H9 (cell line): Measurements from ENCODE around the gene ZSWIM3. TPM values are rescaled to one million over a fixed set of nuclear protein-coding genes. Genes with fewer than 3 reads are reported as not detected.

Source experiments
- DNase-seq: peaks from one replicate; pipeline ENCODE4 v3.0.0-alpha.2; 2017
- H2AFZ ChIP-seq: one replicate; pipeline ENCODE4 v1.6.1; 2013; ENCODE audit warnings: mild to moderate bottlenecking, low read length, control low read depth, moderate library complexity
- H2AK5ac ChIP-seq: 2 replicates; pipeline ENCODE4 v1.6.1; 2013; ENCODE audit warnings: low read length, control low read depth, mixed read lengths; ENCODE audit not compliant: insufficient read length
- H2BK120ac ChIP-seq: one replicate; pipeline ENCODE4 v1.6.1; 2013; ENCODE audit warnings: low read depth, mild to moderate bottlenecking, low read length, control low read depth, inconsistent platforms; ENCODE audit not compliant: poor library complexity, severe bottlenecking
- H2BK12ac ChIP-seq: 2 replicates; pipeline ENCODE4 v1.6.1; 2013; ENCODE audit warnings: low read length, control low read depth, mixed read lengths, low read depth; ENCODE audit not compliant: insufficient read length
- H2BK15ac ChIP-seq: 2 replicates; pipeline ENCODE4 v1.6.1; 2013; ENCODE audit warnings: low read depth, low read length, control low read depth
- H2BK20ac ChIP-seq: one replicate; pipeline ENCODE4 v1.6.1; 2013; ENCODE audit warnings: low read depth, mild to moderate bottlenecking, low read length, control low read depth, inconsistent platforms; ENCODE audit not compliant: poor library complexity, severe bottlenecking
- H2BK5ac ChIP-seq: 2 replicates; pipeline ENCODE4 v1.6.1; 2013; ENCODE audit warnings: low read length, control low read depth, mixed read lengths; ENCODE audit not compliant: insufficient read length
- H3K14ac ChIP-seq: 2 replicates; pipeline ENCODE4 v1.6.1; 2013; ENCODE audit warnings: low read length, control low read depth; ENCODE audit not compliant: insufficient read depth
- H3K18ac ChIP-seq: 2 replicates; pipeline ENCODE4 v1.6.1; 2013; ENCODE audit warnings: low read depth, mild to moderate bottlenecking, mixed read lengths, low read length, control low read depth; ENCODE audit not compliant: insufficient read length
- H3K23ac ChIP-seq: 2 replicates; pipeline ENCODE4 v1.6.1; 2013; ENCODE audit warnings: low read length, control low read depth, mixed read lengths, low read depth; ENCODE audit not compliant: insufficient read length
- H3K23me2 ChIP-seq: 2 replicates; pipeline ENCODE4 v1.6.1; 2013; ENCODE audit warnings: low read depth, mild to moderate bottlenecking, mixed read lengths, low read length, control low read depth; ENCODE audit not compliant: insufficient read length, poor library complexity, severe bottlenecking
- H3K27ac ChIP-seq: 2 replicates; pipeline ENCODE4 v1.5.1; 2013; ENCODE audit warnings: low read length, control low read depth, mixed read lengths, low read depth; ENCODE audit not compliant: insufficient read length
- H3K27me3 ChIP-seq: 2 replicates; pipeline ENCODE4 v1.6.1; 2013; ENCODE audit warnings: low read length, control low read depth, inconsistent platforms; ENCODE audit not compliant: insufficient read depth
- H3K4ac ChIP-seq: 2 replicates; pipeline ENCODE4 v1.6.1; 2013; ENCODE audit warnings: low read depth, mild to moderate bottlenecking, control low read depth, inconsistent platforms, low read length, moderate library complexity
- H3K4me1 ChIP-seq: 2 replicates; pipeline ENCODE4 v1.6.1; 2013; ENCODE audit warnings: low read length, control low read depth, inconsistent platforms; ENCODE audit not compliant: insufficient read depth
- H3K4me2 ChIP-seq: 2 replicates; pipeline ENCODE4 v1.6.1; 2013; ENCODE audit warnings: low read length, control low read depth, mixed read lengths; ENCODE audit not compliant: insufficient read length, insufficient read depth
- H3K56ac ChIP-seq: 2 replicates; pipeline ENCODE4 v1.6.1; 2013; ENCODE audit warnings: low read depth, mild to moderate bottlenecking, mixed read lengths, low read length, control low read depth; ENCODE audit not compliant: insufficient read length
- H3K79me1 ChIP-seq: 2 replicates; pipeline ENCODE4 v1.6.1; 2013; ENCODE audit warnings: low read depth, mild to moderate bottlenecking, moderate library complexity, low read length, control low read depth, inconsistent platforms; ENCODE audit not compliant: insufficient read depth, poor library complexity, severe bottlenecking
- H3K79me2 ChIP-seq: 2 replicates; pipeline ENCODE4 v1.6.1; 2013; ENCODE audit warnings: low read length, control low read depth, inconsistent platforms; ENCODE audit not compliant: insufficient read depth
- H3K9ac ChIP-seq: 2 replicates; pipeline ENCODE4 v1.6.1; 2013; ENCODE audit warnings: low read length, control low read depth, mixed read lengths; ENCODE audit not compliant: insufficient read length; ENCODE audit errors: extremely low read depth
- H3K9me3 ChIP-seq: one replicate; pipeline ENCODE4 v1.6.1; 2013; ENCODE audit warnings: low read depth, low read length, inconsistent platforms; ENCODE audit not compliant: control insufficient read depth
- H3T11ph ChIP-seq: one replicate; pipeline ENCODE4 v1.6.1; 2013; ENCODE audit warnings: mild to moderate bottlenecking, low read length, control low read depth, inconsistent platforms
- H4K20me1 ChIP-seq: one replicate; pipeline ENCODE4 v1.6.1; 2013; ENCODE audit not compliant: control insufficient read depth, insufficient read length, insufficient read depth
- H4K5ac ChIP-seq: 2 replicates; pipeline ENCODE4 v1.6.1; 2013; ENCODE audit warnings: low read depth, mild to moderate bottlenecking, mixed read lengths, low read length, control low read depth; ENCODE audit not compliant: insufficient read length
- H4K8ac ChIP-seq: replicated peaks from 2 replicates; pipeline ENCODE4 v1.6.1; 2013; ENCODE audit warnings: low read length, control low read depth, mixed read lengths, low read depth; ENCODE audit not compliant: insufficient read length
- H4K91ac ChIP-seq: 2 replicates; pipeline ENCODE4 v1.6.1; 2013; ENCODE audit warnings: low read depth, mild to moderate bottlenecking, moderate library complexity, mixed read lengths, low read length, control low read depth; ENCODE audit not compliant: insufficient read length
- H3K27ac Mint-ChIP-seq, 3 experiments: 2 replicates in 2 of 3; 3 replicates in 1 of 3; pipeline ENCODE4 v1.8.0; 2020 to 2021; ENCODE audit warnings: mixed read lengths in 3 of 3, mild to moderate bottlenecking in 1 of 3, moderate library complexity in 1 of 3
- H3K27me3 Mint-ChIP-seq: 2 replicates; pipeline ENCODE4 v1.8.0; 2021; ENCODE audit warnings: low read depth, mild to moderate bottlenecking, moderate library complexity, mixed read lengths
- H3K36me3 Mint-ChIP-seq, 3 experiments: 2 replicates in 2 of 3; 3 replicates in 1 of 3; pipeline ENCODE4 v1.8.0; 2020 to 2021; ENCODE audit warnings: low read depth in 3 of 3, mixed read lengths in 3 of 3; ENCODE audit not compliant: insufficient read depth in 1 of 3
- H3K4me1 Mint-ChIP-seq, 2 experiments: 2 replicates each; pipeline ENCODE4 v1.8.0; 2020; ENCODE audit warnings: mixed read lengths in 2 of 2
- H3K4me3 Mint-ChIP-seq, 2 experiments: 2 replicates in 1 of 2; 3 replicates in 1 of 2; pipeline ENCODE4 v1.8.0; 2020 to 2021; ENCODE audit warnings: mild to moderate bottlenecking in 2 of 2, mixed read lengths in 2 of 2, moderate library complexity in 1 of 2
- H3K9me3 Mint-ChIP-seq, 2 experiments: 2 replicates in 1 of 2; 3 replicates in 1 of 2; pipeline ENCODE4 v1.8.0; 2020; ENCODE audit warnings: mild to moderate bottlenecking in 2 of 2, mixed read lengths in 2 of 2, moderate library complexity in 1 of 2
- CTCF ChIP-seq: fragments of 200-600 bp; sonication (generic); conservative IDR thresholded peaks from 3 replicates; pipeline ENCODE4 v1.8.0; 2021; ENCODE audit warnings: antibody characterized with exemption, mild to moderate bottlenecking
- WGBS: extraction: QIAGEN DNeasy Blood & Tissue Kit; methylation state at CpG from one replicate; pipeline ENCODE4 v1.1.7; 2013; ENCODE audit warnings: missing lambda C conversion rate, low lambda C conversion rate, mixed read lengths; ENCODE audit not compliant: insufficient read length; ENCODE audit errors: extremely low coverage; 5-methylcytosine and 5-hydroxymethylcytosine counted together
- total RNA-seq: library from RNA; stranded (reverse); gene quantifications from 2 replicates; pipeline ENCODE4 v1.2.1, GENCODE V29; 2021

The ZSWIM3 gene
- total RNA-seq, 1 experiment from 2014 or later, result 8.0 TPM

- no peak within 1 kb of the TSS for H2BK20ac ChIP-seq
- no peak within 1 kb of the TSS for H3K23ac ChIP-seq
- H3K4me1 Mint-ChIP-seq, result peaks cover 4 to 13% of the 10 kb centered on the region in 2 experiments; a peak in 3 of 4 replicates
- no peaks in the 10 kb centered on the region for H3K4me1 ChIP-seq
- H2BK5ac ChIP-seq, result no peak within 1 kb of the TSS
- H3T11ph ChIP-seq, result no peak within 1 kb of the TSS
- no peaks in the 10 kb centered on the region for H3K79me2 ChIP-seq
- no peak within 1 kb of the TSS for H3K14ac ChIP-seq
- peaks cover 20 to 32% (median 24%) of the 10 kb centered on the region in 3 experiments for H3K36me3 Mint-ChIP-seq
- H3K27ac Mint-ChIP-seq, result peak within 1 kb of the TSS in 1 of 3 experiments; percentile 16; a peak in 1 of 7 replicates
- no peaks in the 10 kb centered on the region for H3K9me3 ChIP-seq
- no peak within 1 kb of the TSS for H2AK5ac ChIP-seq
- no peak within 1 kb of the TSS for H2BK12ac ChIP-seq
- H4K5ac ChIP-seq, result no peak within 1 kb of the TSS
- no peaks in the 10 kb centered on the region for H3K79me1 ChIP-seq
- peaks cover 13% of the 10 kb centered on the region for H3K23me2 ChIP-seq
- H2AFZ ChIP-seq, result no peak within 1 kb of the TSS
- H2BK15ac ChIP-seq, result no peak within 1 kb of the TSS
- no peaks in the 10 kb centered on the region for H4K20me1 ChIP-seq
- no peak within 1 kb of the TSS for H3K18ac ChIP-seq
- H3K9ac ChIP-seq, result no peak within 1 kb of the TSS
- H3K27me3 ChIP-seq, result no peaks in the 10 kb centered on the region
- 100% methylated on average over 1 of the region's 8 CpGs for WGBS
- H3K4me2 ChIP-seq, result no peak within 1 kb of the TSS
- no peak within 1 kb of the TSS for H2BK120ac ChIP-seq
- H3K9me3 Mint-ChIP-seq, result no peaks in the 10 kb centered on the region; a peak in 1 of 5 replicates
- H3K27ac ChIP-seq, result no peak within 1 kb of the TSS
- H4K8ac ChIP-seq, result no peak within 1 kb of the TSS
- H3K4me3 Mint-ChIP-seq, result no peak within 1 kb of the TSS; a peak in 1 of 5 replicates
- no peak for DNase-seq
- no peak within 1 kb of the TSS for H4K91ac ChIP-seq
- no peak for TF ChIP-seq CTCF
- H3K4ac ChIP-seq, result no peak within 1 kb of the TSS
- H3K56ac ChIP-seq, result no peak within 1 kb of the TSS
- H3K27me3 Mint-ChIP-seq, result no peaks in the 10 kb centered on the region
These were observed 29.9 kb downstream of the ZSWIM3 start, which contains the start of gene SPATA25 for GRCh38 chr20:45887346-45887715. SPATA25 (minus strand) TSS chr20:45887622; CDS start chr20:45887590, 32 bp downstream.
